HepG2 (cell line): ENCODE measurements around the gene NUDT22. TPM values are rescaled to one million over a fixed set of nuclear protein-coding genes. Genes with fewer than 3 reads are reported as not detected.

Experiments used
- DBP ChIP-seq: sonication (generic); formaldehyde crosslinking; IDR thresholded peaks from 2 replicates; pipeline ENCODE4 v1.4.0; 2020; ENCODE audit warnings: missing genetic modification reagents; ENCODE audit errors: not compliant biosample characterization
- EHMT2 ChIP-seq: fragments of 200-600 bp; sonication (generic); IDR thresholded peaks from 2 replicates; pipeline ENCODE4 v1.7.0; 2017; ENCODE audit warnings: antibody characterized with exemption, low read depth, low read length, borderline replicate concordance
- GPBP1L1 ChIP-seq: sonication (generic); formaldehyde crosslinking; IDR thresholded peaks from 2 replicates; pipeline ENCODE4 v1.5.0; 2020; ENCODE audit warnings: mild to moderate bottlenecking, missing genetic modification reagents
- IKZF1 ChIP-seq: fragments of 450-650 bp; IDR thresholded peaks from 2 replicates; pipeline ENCODE4 v1.7.1; 2016
- MLXIP ChIP-seq: sonication (generic); formaldehyde crosslinking; IDR thresholded peaks from 2 replicates; pipeline ENCODE4 v1.9.0; 2021; ENCODE audit warnings: missing genetic modification reagents, borderline replicate concordance
- MTA3 ChIP-seq: sonication (generic); formaldehyde crosslinking; IDR thresholded peaks from 2 replicates; pipeline ENCODE4 v1.4.0; 2020; ENCODE audit warnings: missing genetic modification reagents
- MXD1 ChIP-seq: sonication (generic); formaldehyde crosslinking; IDR thresholded peaks from 2 replicates; pipeline ENCODE4 v1.4.0; 2020; ENCODE audit warnings: mild to moderate bottlenecking, missing genetic modification reagents
- NFE2L2 ChIP-seq: fragments of 150-350 bp; IDR thresholded peaks from 2 replicates; pipeline ENCODE4 v1.6.1; 2014; ENCODE audit warnings: low read length
- NFYC ChIP-seq: IDR thresholded peaks from 2 replicates; pipeline ENCODE4 v1.6.1; 2016; ENCODE audit warnings: missing genetic modification reagents, missing compliant biosample characterization
- PTBP1 ChIP-seq: fragments of 200-400 bp; formaldehyde crosslinking; IDR thresholded peaks from 2 replicates; pipeline ENCODE4 v1.6.1; 2018; ENCODE audit warnings: low read length, low read depth; ENCODE audit not compliant: poor library complexity, severe bottlenecking
- RBFOX2 ChIP-seq: fragments of 200-400 bp; formaldehyde crosslinking; IDR thresholded peaks from 2 replicates; pipeline ENCODE4 v1.6.1; 2017; ENCODE audit warnings: low read depth, mild to moderate bottlenecking, low read length
- TOPORS ChIP-seq: sonication (generic); formaldehyde crosslinking; IDR thresholded peaks from 2 replicates; pipeline ENCODE4 v1.8.0; 2023; ENCODE audit warnings: mild to moderate bottlenecking, missing genetic modification reagents
- ZBTB7A ChIP-seq: sonication (generic); formaldehyde crosslinking; IDR thresholded peaks from 2 replicates; pipeline ENCODE4 v1.8.0; 2022; ENCODE audit warnings: mild to moderate bottlenecking, missing genetic modification reagents
- ZFAT ChIP-seq: sonication (generic); formaldehyde crosslinking; conservative IDR thresholded peaks from 2 replicates; pipeline ENCODE4 v1.8.1; 2023; ENCODE audit warnings: missing genetic modification reagents, inconsistent platforms
- ZFY ChIP-seq: sonication (generic); formaldehyde crosslinking; IDR thresholded peaks from 2 replicates; pipeline ENCODE4 v1.4.0; 2020; ENCODE audit warnings: missing genetic modification reagents
- ZNF235 ChIP-seq: sonication (generic); formaldehyde crosslinking; IDR thresholded peaks from 2 replicates; pipeline ENCODE4 v1.8.1; 2023; ENCODE audit warnings: mild to moderate bottlenecking, missing genetic modification reagents, borderline replicate concordance
- ZNF276 ChIP-seq: sonication (generic); formaldehyde crosslinking; IDR thresholded peaks from 2 replicates; pipeline ENCODE4 v1.4.0; 2020; ENCODE audit warnings: mild to moderate bottlenecking, low read depth, missing genetic modification reagents
- ZNF281 ChIP-seq: sonication (generic); formaldehyde crosslinking; IDR thresholded peaks from 2 replicates; pipeline ENCODE4 v1.4.0; 2020; ENCODE audit warnings: missing genetic modification reagents, borderline replicate concordance
- ZNF629 ChIP-seq: sonication (generic); formaldehyde crosslinking; conservative IDR thresholded peaks from 2 replicates; pipeline ENCODE4 v1.5.0; 2020; ENCODE audit warnings: missing genetic modification reagents
- ZSCAN12 ChIP-seq: sonication (generic); formaldehyde crosslinking; IDR thresholded peaks from 2 replicates; pipeline ENCODE4 v1.9.0; 2021; ENCODE audit warnings: mild to moderate bottlenecking, missing genetic modification reagents
- polyA plus RNA-seq, 8 experiments: library from polyadenylated mRNA; depleted of rRNA in 3 of 8; stranded (reverse) in 7 of 8; unstranded in 1 of 8; fragments of >200 nt; fragmentation: Illumina TruSeq in 4 of 8; extraction: Trizol in 4 of 8; gene quantifications; 2 replicates each; pipeline versions ENCODE4 v1.2.1 to v1.2.3, GENCODE V29; 2011 to 2016; ENCODE audit warnings: low read depth in 4 of 8, missing spikeins in 1 of 8, mixed read lengths in 1 of 8; ENCODE audit not compliant: insufficient read depth in 1 of 8
- total RNA-seq, 5 experiments: library from RNA; depleted of rRNA; stranded (reverse); fragments of >200 nt; fragmentation: Illumina TruSeq; extraction: Trizol; gene quantifications; 2 replicates each; pipeline ENCODE4 v1.2.3, GENCODE V29; 2016; ENCODE audit warnings: low read depth in 1 of 5

NUDT22 gene
- total and polyA plus RNA-seq, 2 of the 13 experiments (the other 11 are each of a cell fraction or from before 2014, with no cell fraction given), result 33.5 to 39.8 TPM

- TF ChIP-seq ZNF276 (CRISPR knock-in tag), result no peak
- TF ChIP-seq ZNF235 (CRISPR knock-in tag), result no peak
- no peak for TF ChIP-seq NFE2L2
- no peak for TF ChIP-seq ZFAT (CRISPR knock-in tag)
- no peak for TF ChIP-seq TOPORS
- TF ChIP-seq NFYC, result no peak
- TF ChIP-seq MXD1 (CRISPR knock-in tag), result peak; percentile 58; the same call in 1 of the 2 replicates
- no peak for TF ChIP-seq ZNF281 (CRISPR knock-in tag)
- peak; percentile 56 for TF ChIP-seq RBFOX2
- TF ChIP-seq GPBP1L1 (CRISPR knock-in tag), result no peak
- peak; percentile 78 for TF ChIP-seq ZBTB7A (CRISPR knock-in tag)
- no peak for TF ChIP-seq ZSCAN12 (CRISPR knock-in tag)
- no peak for TF ChIP-seq ZNF629 (CRISPR knock-in tag)
- TF ChIP-seq IKZF1, result no peak
- TF ChIP-seq MLXIP (CRISPR knock-in tag), result no peak
- no peak for TF ChIP-seq DBP (CRISPR knock-in tag)
- TF ChIP-seq MTA3 (CRISPR knock-in tag), result no peak
- no peak for TF ChIP-seq EHMT2
- no peak for TF ChIP-seq PTBP1
- peak; percentile 52; the same call in 1 of the 2 replicates for TF ChIP-seq ZFY (CRISPR knock-in tag)
These were observed 8.7 kb downstream of the NUDT22 start (continued) for GRCh38 chr11:64234647-64235379.
